NCI-H69 (cell line): ENCODE data around the gene GLTP.
"Not testable (repeated sequence)": the region's sequence is repeated elsewhere in the genome, so short reads cannot be mapped to it uniquely, and the experiment has no call there.

Experiments used
- DNase-seq: peaks from one replicate; lab custom pipeline; 2025; lab: John Stamatoyannopoulos, UW

The GLTP gene

DNA sequence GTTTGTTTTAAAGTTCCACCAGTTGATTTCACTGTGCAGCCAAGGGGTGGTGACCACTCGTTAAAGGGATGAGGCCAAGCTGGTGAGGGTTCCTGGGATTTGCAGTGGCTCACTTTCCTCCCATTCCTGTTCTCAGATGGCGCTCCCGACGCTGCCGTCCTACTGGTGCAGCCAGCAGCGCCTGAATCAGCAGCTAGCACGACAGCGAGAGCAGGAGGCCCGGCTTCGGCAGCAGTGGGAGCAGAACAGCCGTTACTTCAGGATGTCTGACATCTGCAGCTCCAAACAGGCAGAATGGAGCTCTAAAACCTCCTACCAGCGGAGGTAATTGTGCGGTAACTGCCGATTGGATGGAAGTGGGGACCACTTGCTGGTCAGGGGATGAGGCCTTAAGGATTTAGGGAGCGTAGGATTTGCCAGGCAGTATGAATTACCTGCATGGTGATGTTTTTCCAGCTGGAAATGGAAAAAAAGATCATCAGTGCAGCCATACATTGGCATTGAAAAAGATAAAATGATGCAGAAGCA is 22.6 kb upstream of the GLTP start:
- no peak for DNase-seq

DNA sequence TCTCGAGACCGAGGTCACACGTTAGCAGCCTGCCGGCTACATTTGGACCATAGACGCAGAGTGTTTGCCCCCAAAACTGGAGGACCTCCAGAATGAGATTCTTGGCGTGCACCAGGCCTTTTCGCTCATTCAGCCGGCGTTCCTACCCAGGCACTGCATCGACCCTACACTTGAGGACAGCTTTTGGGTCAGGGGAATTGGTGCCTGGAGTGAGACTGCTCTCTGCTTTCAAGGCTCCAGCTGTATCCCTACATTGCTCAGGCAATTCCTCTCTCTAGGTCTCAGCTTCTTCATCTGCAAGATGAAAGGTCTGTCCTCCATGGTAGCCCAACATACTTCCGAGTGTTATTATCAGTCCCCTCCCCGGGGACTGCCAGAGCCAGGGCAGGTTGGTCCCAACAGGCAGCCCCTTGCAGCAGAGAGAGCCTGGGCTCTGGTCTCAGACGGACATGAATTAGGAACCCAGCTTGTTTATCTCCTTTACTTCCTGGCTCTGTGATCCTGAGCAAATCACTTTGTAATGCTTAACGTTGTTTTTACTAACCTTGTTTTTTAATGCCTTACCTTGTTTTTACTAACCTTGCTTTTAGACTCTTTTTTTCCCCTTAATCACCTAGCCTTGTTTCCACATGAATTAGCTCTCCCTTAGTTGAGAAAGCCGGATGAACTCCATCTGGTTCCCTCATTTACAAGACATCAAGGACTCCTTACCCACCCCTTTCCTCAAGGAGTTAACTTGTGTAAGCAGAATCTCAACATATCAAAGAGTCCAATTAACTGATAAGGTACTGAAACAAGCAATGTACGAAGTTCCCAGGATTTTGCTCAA is 20.6 kb upstream of the GLTP start:
- DNase-seq, result peak; percentile 65

DNA sequence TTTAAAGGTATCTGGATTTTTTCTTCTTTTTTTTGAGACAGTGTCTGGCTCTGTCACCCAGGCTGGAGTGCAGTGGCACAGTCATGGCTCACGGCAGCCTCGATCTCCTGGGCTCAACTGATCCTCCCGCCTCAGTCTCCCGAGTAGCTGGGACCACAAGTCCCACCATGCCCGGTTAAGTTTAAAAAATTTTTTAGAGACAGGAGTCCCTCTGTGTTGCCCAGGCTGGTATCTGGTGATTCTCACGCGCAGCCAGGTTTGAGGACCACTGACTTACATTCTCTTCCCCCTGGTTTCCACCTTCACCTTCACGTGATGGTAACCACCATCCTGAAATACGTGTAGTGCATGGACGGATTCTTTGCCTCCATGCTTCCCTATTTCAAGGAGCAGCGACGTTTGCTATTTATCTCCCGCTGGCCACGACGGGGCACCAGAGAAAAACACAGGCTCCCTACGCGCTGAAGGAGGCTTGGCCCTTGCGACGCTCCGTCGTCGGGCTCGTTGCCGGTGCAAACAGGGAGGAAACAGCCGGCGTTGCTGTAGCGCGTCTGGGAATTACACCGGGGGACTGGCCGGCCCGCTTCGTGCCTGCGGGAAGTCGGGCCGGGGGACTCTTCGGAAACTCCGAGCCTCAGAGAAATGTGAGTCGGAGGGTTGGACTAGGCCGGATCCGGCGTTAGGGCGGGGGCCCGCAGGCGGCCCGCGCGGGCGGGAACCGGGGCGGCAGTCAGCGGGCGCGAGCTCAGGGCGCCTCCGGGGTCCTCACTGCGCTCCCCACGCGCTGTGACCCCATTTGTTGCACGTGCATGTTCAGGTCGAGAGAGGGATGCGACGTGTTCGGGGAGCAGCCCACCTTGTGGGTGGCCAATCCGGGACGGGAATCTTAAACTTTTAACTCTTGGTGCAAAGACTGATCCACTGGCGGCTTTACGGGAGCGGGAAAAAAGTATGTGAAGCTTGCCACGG is 19.7 kb upstream of the GLTP start, which contains the start of gene TCHP:
TSS of gene TCHP (plus strand) at position 492 of the 969 bp plus-strand sequence. CDS start 2,753 bp downstream, outside the sequence.
- peak; percentile 93 for DNase-seq

DNA sequence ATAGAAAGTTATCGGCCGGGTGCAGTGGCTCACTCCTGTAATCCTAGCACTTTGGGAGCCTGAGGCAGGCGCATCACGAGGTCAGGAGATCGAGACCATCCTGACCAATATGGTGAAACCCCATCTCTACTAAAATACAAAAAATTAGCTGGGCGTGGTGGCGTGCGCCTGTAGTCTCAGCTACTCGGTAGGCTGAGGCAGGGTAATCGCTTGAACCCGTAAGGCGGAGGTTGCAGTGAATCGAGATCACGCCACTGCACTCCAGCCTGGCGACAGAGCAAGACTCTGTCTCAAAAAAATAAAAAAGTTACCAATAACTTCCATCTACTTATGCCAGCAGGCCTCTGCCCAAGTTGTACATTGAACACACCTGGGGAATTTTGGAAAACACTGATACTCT is 19.0 kb upstream of the GLTP start:
- not testable (repeated sequence) for DNase-seq

DNA sequence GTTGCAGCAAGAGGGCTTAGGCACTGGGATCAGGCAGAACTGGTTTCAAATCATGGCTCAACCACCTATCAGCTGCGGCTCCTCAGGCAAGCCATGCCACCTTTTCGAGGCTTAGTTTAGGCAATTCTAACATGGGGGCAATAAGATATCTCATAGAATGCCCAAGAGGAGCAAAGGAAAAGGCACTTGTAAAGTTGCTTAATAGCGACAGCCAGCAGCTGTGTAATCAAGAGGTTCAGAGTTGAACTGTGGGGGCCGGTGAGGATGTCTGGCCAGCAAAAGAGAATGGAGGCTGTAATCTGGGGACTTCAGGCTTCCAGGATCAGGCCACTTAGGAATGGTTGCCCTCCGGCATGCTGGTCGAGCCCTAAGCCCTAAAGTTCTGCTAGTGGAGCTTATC is 16.7 kb upstream of the GLTP start:
- DNase-seq, result no peak

DNA sequence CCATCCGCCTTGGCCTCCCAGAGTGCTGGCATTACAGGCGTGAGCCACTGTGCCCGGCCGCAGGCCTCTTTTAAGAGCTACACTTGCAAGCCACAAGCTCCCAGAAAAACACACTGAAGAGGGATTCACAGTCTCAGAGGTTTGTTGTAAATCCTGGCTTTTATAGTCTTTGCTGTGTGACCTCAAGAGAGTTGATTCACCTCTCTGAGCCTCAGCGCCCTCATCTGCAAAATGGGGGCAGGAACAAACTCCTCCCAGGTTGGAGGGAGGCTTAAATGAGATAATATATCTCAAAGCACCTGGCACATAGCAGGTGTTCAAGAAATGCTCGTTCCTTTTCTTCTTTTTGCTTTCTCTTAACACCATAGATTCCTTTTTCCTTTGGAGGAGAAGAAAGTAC is 15.8 kb upstream of the GLTP start:
- no peak for DNase-seq

DNA sequence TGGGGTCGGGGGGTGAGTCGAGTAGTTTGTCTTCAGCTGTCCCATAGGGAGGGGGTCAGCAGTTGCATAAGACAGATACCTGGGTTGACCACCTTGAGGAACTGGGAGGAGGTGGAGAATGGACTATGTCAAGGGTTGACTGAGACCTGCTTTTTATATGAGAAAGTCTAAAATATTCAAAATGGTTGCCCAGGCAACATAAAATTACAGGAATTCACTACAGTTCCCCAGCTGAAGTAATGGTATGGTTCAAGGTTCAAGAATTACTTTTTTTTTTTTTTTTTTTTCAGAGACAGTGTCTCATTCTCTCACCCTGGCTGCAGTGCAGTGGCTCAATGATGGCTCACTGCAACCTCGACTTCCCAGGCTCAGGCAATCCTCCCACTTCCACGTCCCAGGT is 14.6 kb upstream of the GLTP start:
- DNase-seq, result no peak

DNA sequence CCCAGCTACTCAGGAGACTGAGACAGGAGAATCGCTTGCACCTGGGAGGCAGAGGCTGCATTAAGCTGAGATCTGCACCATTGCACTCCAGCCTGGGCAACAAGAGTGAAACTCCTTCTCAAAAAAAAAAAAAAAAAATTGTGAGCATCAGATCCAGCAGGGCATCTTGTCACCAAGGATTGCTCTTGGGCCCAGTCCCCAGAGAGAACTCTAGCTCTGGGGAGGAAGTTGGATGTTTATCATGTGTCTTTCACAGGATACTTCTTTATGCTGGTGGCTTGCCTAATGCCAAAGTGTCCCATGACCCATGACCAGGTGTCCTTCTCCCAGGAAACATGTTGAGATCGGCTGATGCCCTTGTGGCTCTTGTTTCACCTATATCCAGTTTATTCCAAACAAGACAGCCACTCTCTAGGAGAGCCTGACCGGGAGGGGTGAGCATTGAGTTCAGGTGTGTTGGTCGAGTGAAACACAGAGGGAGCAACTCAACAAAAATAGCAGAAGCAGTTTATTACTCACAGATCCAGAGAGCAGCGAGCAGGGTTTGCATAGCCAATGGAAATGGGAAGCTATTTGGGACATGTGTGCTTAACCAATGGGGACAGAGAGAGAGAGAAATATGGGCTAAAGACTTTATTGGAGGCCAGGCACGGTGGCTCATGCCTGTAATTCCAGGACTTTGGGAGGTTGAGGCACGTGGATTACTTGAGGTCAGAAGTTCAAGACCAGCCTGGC is 13.1 kb upstream of the GLTP start:
- DNase-seq, result no peak

DNA sequence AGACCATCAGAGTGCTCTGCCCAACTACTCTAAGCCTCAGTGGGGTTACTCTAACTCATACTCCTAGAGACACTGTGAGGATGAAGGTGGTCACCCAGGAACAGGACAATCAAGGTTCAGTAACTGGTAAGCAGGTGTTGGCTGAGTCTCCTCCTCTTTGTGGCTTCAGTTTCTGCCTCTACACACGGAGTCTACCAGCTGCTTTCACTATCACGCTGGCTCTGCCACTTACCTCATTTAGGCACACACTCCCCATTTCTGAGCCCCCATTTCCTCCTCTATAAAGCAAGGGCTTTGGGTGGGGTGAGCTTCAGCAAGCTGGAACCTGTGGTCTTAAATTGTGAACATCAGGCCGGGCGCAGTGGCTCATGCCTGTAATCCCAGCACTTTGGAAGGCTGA is 12.4 kb upstream of the GLTP start:
- no peak for DNase-seq

DNA sequence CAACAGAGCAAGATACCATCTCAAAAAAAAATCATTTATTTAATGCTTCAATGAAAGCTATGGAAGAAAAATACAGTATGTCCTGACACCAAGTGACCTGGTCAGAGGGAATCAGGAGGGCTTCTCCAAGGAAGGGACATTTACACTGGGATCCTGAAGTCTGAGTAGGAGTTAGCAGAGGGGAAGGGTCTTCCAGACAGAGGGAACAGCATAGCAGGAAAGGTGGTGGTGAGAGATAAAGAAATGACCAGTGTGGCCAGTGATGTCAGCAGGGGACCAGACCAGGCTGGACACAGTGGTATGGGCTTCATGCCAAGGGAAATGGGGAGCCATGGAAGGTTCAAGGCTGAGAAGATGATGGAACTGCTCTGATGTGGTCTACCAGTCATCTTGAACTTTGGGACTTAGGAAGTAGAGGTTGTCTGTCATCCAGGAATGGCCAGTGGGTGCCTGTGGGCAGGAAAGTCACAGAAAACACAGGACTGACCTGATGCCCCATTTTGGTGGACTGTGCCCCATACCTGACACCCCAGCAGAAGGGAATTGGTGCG is 11.9 kb upstream of the GLTP start:
- no peak for DNase-seq

DNA sequence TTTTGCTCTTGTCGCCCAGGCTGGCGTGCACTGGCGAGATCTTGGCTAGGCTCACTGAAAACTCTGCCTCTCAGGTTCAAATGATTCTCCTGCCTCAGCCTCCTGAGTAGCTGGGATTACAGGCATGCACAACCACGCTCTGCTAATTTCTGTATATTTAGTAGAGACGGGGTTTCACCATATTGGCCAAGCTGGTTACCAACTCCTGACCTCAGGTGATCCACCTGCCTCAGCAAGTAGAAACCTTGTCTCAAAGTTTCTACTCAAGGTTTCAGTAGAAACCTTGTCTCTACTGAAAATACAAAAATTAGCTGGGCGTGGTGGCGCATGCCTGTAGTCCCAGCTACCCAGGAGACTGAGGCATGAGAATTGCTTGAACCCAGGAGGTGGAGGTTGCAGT is 11.4 kb upstream of the GLTP start:
- DNase-seq, result not testable (repeated sequence)

DNA sequence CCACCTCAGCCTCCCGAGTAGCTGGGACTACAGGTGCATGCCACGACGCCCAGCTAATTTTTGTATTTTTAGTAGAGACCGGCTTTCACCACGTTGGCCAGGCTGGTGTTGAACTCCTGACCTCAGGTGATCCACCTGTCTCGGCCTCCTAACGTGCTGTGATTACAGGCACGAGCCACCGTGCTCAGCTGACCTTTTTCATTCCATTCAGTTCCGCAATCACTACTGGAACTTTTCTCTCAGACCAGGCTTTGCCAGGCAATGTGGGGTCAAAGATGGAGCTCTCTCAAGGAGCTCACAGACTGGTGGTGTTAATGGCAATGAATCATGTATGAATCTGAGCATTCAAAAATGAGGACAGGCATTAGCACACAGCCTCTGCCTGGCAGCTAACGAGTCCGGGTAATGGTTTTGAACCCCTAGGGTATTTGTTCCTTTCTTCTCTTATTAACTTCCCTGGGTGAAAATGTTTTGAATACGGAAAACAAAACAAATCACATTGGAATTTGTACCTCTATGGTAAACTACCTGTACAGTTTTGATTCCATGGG is 10.4 kb upstream of the GLTP start:
- DNase-seq, result peak; percentile 64

DNA sequence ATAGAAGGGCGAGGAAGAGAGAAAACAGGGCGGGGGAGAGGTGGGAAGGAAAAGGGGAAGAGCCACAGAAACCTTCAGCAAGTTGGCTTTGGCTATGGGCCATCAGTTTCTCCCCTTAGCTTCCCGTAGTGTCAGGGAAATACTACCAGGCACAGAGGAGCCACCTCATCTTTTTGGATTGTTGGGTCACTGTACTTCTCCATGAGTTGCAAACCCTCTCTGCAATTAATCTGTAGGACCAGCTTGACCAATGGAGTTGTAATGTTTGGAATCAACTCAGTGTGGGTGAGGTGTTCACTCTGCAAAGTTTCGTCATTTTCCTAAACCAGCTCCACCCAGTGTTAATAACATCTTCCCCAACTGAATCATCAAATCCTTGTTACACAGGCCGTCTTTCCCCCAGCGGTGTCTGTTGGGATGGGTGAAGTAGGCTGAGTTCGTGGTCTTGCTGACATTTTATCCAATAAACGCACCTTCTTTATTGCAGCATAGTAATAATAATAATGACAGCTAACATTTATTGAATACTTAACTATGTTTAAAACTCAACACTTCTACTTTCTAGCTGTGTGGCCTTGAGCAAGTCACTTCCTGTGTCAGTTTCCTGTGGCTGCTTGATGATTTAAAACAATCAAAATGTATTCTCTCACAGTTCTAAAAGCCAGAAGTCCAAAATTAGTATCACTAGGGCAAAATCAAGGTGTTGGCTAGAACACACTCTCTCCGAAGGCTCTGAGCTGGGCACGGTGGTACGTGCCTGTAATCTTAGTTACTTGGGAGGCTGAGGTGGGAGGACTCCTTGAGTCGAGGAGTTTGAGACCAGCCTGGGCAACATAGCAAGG is 8.1 kb upstream of the GLTP start:
- DNase-seq, result no peak

DNA sequence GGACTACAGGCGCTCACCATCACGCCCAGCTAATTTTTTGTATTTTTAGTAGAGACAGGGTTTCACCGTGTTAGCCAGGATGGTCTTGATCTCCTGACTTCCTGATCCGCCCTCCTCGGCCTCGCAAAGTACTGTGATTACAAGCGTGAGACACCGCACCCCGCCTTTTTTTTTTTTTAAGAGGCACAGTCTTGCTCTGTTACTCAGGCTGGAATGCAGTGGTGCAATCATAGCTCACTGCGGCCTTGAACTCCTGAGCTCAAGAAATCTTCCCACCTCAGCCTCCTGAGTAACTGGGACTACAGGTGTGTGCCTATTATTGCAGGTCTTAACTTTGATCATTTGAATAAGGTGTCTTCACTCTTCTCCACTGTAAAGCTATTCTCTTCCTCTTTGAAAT is 5.3 kb upstream of the GLTP start:
- no peak for DNase-seq

DNA sequence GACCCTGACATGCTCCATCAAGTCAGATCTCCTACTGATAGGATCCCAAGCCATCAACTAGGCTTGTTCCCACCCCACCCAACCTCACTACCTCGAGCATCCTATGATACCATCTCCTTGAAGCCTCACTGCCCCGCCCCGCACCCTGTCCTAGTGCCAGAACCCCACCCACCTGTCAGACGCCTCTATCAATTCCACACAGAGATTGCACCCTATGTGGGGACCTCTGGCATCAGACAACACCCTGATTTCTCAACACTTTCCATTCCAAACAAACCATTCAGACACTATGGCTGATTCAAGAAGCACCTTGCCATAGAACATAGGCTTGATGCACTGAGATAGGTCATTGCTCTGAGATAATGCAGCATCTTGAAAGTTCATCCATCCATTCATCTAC is 3.1 kb upstream of the GLTP start:
- DNase-seq, result no peak

DNA sequence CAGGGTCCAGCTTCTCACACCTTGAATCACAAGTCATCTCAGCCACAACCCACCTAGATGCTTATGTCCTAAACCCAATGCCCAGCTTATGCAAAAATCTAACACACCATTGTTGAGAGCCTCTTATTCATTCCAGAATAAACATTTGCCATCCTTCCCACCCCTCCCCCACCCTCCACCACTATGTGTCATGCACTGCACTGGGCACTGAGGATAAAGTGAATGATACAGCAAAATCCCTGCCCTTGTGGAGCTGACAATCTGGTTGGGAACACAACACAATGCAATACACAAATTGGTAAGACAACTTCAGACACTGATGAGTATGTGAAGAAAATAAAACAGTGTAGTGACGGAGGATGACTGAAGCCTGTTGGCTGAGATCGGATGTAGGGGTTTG is 1.4 kb upstream of the GLTP start:
- no peak for DNase-seq

DNA sequence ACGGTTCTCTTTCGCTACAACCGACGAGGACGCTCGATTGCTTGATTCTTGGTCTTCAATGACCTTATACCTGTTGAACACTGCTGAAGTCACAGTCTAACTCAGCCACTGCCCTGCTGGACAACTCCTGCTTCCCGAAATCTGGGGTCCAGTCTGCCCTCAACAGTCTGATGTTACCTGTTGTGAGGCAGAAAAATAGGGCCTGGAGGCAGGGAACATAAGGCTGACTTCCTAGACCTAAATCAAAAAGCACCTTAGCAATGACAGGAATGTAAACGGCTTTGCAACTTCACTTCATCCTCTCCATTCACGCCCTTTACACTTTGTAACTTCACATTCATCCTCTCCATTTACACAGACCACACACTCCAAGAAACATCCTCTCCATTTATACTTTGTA is 597 bp upstream of the GLTP start:
- peak; percentile 39 for DNase-seq

DNA sequence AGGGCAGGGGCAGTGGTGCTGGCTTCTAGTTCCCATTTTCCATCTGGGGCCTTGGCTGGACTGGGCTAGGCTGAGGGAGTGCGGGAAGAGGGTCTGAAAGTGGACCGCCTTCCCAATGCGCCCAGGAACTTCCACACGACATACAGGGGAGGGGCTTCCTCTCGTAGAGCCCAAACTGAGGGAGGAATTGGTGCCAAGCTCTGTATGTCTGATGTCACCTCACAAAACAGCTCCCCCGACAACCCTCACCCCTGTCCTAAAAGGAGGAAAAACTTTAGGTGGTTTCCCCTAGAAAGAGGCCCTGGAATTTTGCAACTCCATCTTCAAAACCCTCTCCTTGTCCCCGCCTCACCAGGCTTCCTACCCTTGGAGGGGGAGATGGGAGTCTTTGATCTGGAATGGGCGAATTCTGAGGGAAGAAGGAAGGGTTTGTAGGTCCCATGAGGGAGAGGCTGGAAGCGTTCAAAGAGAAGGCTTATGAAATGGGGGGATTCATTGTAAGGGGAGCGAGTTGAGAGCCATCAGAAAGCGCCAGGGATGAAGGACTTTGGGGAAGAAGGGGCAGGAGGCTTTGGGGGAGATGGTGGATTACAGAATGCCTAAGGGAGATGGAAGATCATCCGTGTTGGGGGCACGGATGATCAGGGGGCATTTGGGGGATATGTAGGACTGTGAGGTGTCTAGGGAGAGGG is 844 bp downstream of the GLTP start:
- DNase-seq, result peak; percentile 49

DNA sequence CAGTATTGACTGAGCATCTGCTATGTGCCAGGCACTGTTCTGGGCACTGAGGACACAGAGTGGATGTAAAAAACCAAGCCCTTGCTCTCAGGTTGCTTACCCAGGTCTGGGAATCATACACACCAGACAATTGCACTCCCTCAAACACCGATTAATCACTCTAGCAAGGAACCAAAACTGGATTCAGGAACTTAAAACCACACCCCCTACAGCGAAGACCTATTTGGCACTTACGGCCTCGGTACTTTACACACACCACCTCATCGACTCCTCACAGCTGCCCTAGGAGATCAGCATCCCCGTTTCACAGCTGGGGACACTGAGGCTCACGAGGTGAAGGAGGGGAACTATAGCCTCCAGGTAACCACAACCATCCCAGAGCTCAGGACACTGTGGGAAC is 1.6 kb downstream of the GLTP start:
- no peak for DNase-seq

DNA sequence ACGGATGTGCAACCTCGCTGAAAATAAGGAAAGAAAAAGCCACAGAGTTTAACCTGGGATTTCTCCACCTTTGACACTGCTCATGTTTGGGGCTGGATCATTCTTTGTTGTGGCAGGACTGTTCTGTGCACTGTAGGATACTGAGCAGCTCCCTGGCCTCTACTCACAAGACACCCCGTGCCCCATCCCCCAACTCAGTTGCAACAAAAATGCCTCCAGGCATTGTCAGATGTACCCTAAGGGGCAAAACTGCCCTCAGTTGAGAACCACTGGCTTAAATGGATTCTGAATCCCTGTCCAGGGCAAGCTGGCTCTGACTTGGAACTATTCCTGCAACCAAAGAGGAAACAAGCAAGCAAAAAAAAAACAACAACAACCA is 2.1 kb downstream of the GLTP start:
- DNase-seq, result no peak
